Measurements from ENCODE around the gene BEAN1. TPM values are rescaled to one million over a fixed set of nuclear protein-coding genes. Genes with fewer than 3 reads are reported as not detected.
A peak's percentile ranks its signal among the peaks of the same experiment; 100 is the strongest.

The BEAN1 gene
- total RNA-seq, 4 donors from 2014 or later: 0.52 to 3.9 TPM; not detected in 2

DNA sequence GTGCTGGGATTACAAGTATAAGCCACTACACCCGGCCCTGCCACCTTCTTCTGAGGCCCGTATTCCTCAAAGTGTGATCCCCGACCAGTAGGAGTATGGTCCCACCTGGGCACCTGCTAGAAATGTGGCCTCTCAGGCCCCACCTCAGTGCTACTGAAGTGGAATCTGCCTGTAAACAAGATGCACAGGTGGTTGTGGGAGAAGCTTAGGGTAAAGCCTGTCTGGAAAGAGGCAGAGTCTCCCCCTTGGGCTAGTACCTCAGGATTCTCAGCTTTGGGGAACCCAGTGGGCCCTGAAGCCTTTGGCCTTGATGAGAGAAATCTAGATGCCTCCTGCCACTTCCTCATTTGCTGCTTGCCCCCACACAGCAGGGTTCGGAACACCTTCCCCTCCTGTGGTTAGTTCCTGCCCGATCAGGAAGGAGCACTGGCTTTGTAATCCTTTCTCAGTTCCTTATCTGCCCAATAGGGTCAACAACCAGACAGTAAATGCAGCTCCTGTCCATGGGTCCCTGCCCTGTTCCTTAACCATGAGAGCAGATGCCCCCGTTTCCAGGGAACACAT is 97.6 kb downstream of the BEAN1 start:
- Histone ChIP-seq H3K4me3 (no peak overlapping the region), H3K9me3 (no peaks in the 10 kb centered on the region), H3K4me1 (no peaks in the 10 kb centered on the region), H3K27me3 (no peaks in the 10 kb centered on the region), H3K36me3 (no peaks in the 10 kb centered on the region), H3K27ac (peak overlapping the region; percentile 48)
- intact Hi-C loops (cut with DNase I; ENCODE audit: low total_unique reads): no loop called here
- DNase-seq: no peak
- TF ChIP-seq, protein P1, sequence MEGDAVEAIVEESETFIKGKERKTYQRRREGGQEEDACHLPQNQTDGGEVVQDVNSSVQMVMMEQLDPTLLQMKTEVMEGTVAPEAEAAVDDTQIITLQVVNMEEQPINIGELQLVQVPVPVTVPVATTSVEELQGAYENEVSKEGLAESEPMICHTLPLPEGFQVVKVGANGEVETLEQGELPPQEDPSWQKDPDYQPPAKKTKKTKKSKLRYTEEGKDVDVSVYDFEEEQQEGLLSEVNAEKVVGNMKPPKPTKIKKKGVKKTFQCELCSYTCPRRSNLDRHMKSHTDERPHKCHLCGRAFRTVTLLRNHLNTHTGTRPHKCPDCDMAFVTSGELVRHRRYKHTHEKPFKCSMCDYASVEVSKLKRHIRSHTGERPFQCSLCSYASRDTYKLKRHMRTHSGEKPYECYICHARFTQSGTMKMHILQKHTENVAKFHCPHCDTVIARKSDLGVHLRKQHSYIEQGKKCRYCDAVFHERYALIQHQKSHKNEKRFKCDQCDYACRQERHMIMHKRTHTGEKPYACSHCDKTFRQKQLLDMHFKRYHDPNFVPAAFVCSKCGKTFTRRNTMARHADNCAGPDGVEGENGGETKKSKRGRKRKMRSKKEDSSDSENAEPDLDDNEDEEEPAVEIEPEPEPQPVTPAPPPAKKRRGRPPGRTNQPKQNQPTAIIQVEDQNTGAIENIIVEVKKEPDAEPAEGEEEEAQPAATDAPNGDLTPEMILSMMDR (IDR thresholded peaks at IDR 0.05): no peak
- TF ChIP-seq POLR2A (IDR thresholded peaks at IDR 0.05): no peak

DNA sequence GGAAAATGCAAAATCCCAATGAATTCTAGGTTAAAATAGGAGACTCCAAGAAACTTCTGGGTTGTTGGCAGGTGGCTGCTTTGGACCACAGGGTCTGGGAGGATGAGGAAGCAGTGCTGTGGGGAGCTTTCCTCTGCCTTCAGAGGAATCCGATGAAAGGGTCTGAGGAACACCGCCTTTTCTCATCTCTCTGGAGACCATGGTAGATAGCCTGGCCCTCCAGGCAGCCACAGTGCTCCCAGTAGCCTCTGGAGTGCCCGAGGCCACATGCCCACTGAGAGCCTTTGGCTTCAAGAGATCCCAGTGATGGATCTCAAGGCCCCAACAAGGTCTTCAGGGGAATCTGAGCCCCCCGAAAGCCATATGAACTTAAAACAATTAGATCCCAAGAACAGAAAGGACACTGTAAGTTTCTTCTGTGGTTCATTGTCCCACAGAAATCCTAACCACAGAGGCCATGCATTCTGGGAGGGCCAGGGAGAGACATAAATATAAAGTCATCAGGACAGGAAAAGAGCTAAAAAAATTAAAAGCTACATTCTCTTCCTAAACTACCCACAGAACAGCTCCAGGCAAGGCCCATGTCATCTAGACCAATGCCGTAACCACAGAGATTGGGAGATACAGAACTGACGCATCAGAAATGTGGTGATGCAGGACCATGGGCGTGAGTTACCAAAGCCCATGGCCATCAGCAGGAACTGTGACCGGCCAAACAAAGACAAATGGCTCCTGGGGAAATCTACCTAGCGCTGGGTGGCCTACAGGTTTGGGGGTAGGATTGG is 98.5 kb downstream of the BEAN1 start:
- intact Hi-C loops (cut with DNase I; ENCODE audit: low total_unique reads): no loop called here
- H3K27me3 ChIP-seq: no peaks in the 10 kb centered on the region
- H3K36me3 ChIP-seq: no peaks in the 10 kb centered on the region
- no peak overlapping the region for H3K4me3 ChIP-seq
- no peaks in the 10 kb centered on the region for H3K4me1 ChIP-seq
- TF ChIP-seq, protein P1 (IDR thresholded peaks at IDR 0.05): no peak
- no peak for TF ChIP-seq POLR2A (IDR thresholded peaks at IDR 0.05)
- DNase-seq: no peak
- peak overlapping the region; percentile 48 for H3K27ac ChIP-seq
- H3K9me3 ChIP-seq: no peaks in the 10 kb centered on the region

DNA sequence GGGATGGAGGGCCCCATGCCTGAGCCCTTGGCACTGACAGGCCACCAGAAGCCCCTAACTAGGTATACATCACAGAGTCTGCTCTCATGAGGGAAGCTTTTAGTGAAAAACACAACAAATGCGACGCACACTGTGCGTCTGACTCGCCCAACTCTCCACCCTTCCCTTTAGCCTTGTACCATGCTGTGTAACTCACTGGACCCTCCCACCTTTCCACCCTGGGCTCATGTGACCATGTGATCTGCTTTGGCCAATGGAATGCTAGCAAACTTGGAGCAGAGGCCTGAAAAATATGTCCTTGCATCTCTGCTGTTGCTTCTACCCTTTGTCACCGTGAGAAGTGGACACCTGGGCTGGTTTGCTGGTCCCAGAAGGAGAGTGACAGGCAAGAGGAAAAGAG is 101.2 kb downstream of the BEAN1 start:
- H3K27ac ChIP-seq: no peak overlapping the region
- no peak overlapping the region for H3K4me3 ChIP-seq
- H3K4me1 ChIP-seq: no peaks in the 10 kb centered on the region
- H3K36me3 ChIP-seq: no peaks in the 10 kb centered on the region
- TF ChIP-seq, protein P1 (IDR thresholded peaks at IDR 0.05): no peak
- no peak for TF ChIP-seq POLR2A (IDR thresholded peaks at IDR 0.05)
- intact Hi-C loops (cut with DNase I; ENCODE audit: low total_unique reads): no loop called here
- DNase-seq: no peak
- H3K27me3 ChIP-seq: no peaks in the 10 kb centered on the region
- H3K9me3 ChIP-seq: no peaks in the 10 kb centered on the region

DNA sequence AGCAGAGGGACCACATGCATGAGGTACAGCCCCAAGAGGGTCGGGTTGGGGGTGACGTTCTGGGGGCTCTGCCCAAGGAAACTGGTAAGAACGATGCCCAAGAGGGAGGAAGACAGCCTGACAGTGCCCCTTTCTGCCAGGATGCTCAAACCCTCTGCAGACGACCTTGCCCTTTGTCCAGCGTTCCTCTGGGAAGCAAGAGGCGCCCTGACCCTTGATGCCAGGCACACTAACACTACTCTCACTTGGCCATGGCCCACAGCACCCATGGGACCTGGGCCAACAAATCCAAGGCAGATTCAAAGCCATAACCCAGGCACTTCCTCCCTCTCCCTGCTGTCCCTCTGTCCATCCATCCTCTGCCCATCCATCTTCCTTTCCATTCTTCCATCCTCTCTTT is 102.4 kb downstream of the BEAN1 start:
- Histone ChIP-seq H3K27me3 (no peaks in the 10 kb centered on the region), H3K4me3 (no peak overlapping the region), H3K4me1 (no peaks in the 10 kb centered on the region), H3K36me3 (no peaks in the 10 kb centered on the region), H3K27ac (no peak overlapping the region), H3K9me3 (no peaks in the 10 kb centered on the region)
- intact Hi-C loops (cut with DNase I; ENCODE audit: low total_unique reads): no loop called here
- DNase-seq: no peak
- TF ChIP-seq, protein P1 (IDR thresholded peaks at IDR 0.05): no peak
- no peak for TF ChIP-seq POLR2A (IDR thresholded peaks at IDR 0.05)

Other genes with a start within 250 kb of the BEAN1 start
- gene CDH5, start 60.6 kb upstream of the BEAN1 start, total RNA-seq: 100 to 1,000 TPM in 1 of 4 donors, 10 to 100 TPM in 3; 31.2 to 126 (median 70.6) TPM
- 10 to 100 TPM; 13.6 to 52.6 (median 39.2) TPM for gene TK2, start 122.8 kb downstream of the BEAN1 start, total RNA-seq
- gene CKLF, start 125.3 kb downstream of the BEAN1 start, total RNA-seq: 100 to 1,000 TPM in 1 of 4 donors, 10 to 100 TPM in 3; 31.3 to 118 (median 68.6) TPM
- 1 to 10 TPM in 2 of 4 donors, not detected in 2; 5.0 to 5.3 TPM for gene CMTM1, start 139.1 kb downstream of the BEAN1 start, total RNA-seq
- gene CMTM2, start 152.2 kb downstream of the BEAN1 start, total RNA-seq: 1 to 10 TPM in 1 of 4 donors, not detected in 3; 1.2 TPM
- 10 to 100 TPM; 42.6 to 67.9 (median 56.2) TPM for gene CMTM3, start 177.4 kb downstream of the BEAN1 start, total RNA-seq